DOHH2 (cell line): ENCODE data around the gene MTFMT.

Source experiments
- H3F3A ChIP-seq: fragments of 200-600 bp; sonication (generic), shearing (Covaris generic); 2 replicates; pipeline ENCODE4 v1.6.0; 2016; ENCODE audit warnings: antibody characterized with exemption, mild to moderate bottlenecking; ENCODE audit not compliant: control insufficient read depth, insufficient read depth
- H3K27ac ChIP-seq: fragments of 200-600 bp; sonication (generic); 2 replicates; pipeline ENCODE4 v1.5.1; 2014; ENCODE audit warnings: low read depth, mild to moderate bottlenecking, low read length, moderate library complexity
- H3K27me3 ChIP-seq: fragments of 200-600 bp; sonication (generic); 2 replicates; pipeline ENCODE4 v1.6.1; 2014; ENCODE audit warnings: mild to moderate bottlenecking, low read length, mixed read lengths; ENCODE audit not compliant: control insufficient read depth
- H3K36me3 ChIP-seq: fragments of 200-600 bp; sonication (generic); 2 replicates; pipeline ENCODE4 v1.6.1; 2014; ENCODE audit warnings: mild to moderate bottlenecking, low read length, moderate library complexity, mixed read lengths; ENCODE audit not compliant: control insufficient read depth
- H3K4me1 ChIP-seq: fragments of 200-600 bp; sonication (generic); 2 replicates; pipeline ENCODE4 v1.6.1; 2014; ENCODE audit warnings: mild to moderate bottlenecking, low read length, mixed read lengths; ENCODE audit not compliant: control insufficient read depth
- H3K4me2 ChIP-seq: fragments of 200-600 bp; sonication (generic); 2 replicates; pipeline ENCODE4 v1.6.0; 2014; ENCODE audit warnings: mild to moderate bottlenecking, low read length, moderate library complexity
- H3K4me3 ChIP-seq: fragments of 200-600 bp; sonication (generic); 2 replicates; pipeline ENCODE4 v1.5.1; 2014; ENCODE audit warnings: mild to moderate bottlenecking, low read length, mixed read lengths
- H3K79me2 ChIP-seq: fragments of 200-600 bp; sonication (generic); 2 replicates; pipeline ENCODE4 v1.6.1; 2014; ENCODE audit warnings: mild to moderate bottlenecking, low read length, mixed read lengths; ENCODE audit not compliant: control insufficient read depth
- H3K9me2 ChIP-seq: fragments of 200-600 bp; sonication (generic); replicated peaks from 2 replicates; pipeline ENCODE4 v1.6.1; 2014; ENCODE audit warnings: mild to moderate bottlenecking, low read length, mixed read lengths; ENCODE audit not compliant: control insufficient read depth
- H3K9me3 ChIP-seq: fragments of 200-600 bp; sonication (generic); 2 replicates; pipeline ENCODE4 v1.6.1; 2014; ENCODE audit warnings: antibody characterized with exemption, low read length, mixed read lengths; ENCODE audit not compliant: control insufficient read depth, insufficient read depth
- H4K20me1 ChIP-seq: fragments of 200-600 bp; sonication (generic); 2 replicates; pipeline ENCODE4 v1.6.0; 2014; ENCODE audit warnings: low read depth, mild to moderate bottlenecking, antibody characterized with exemption, low read length, moderate library complexity; ENCODE audit not compliant: control insufficient read depth, insufficient read depth
- EZH2phosphoT487 ChIP-seq: fragments of 200-600 bp; sonication (generic); IDR thresholded peaks from 2 replicates; pipeline ENCODE4 v1.6.1; 2017; ENCODE audit warnings: borderline replicate concordance, mild to moderate bottlenecking, antibody characterized with exemption, low read length, moderate library complexity, mixed read lengths
- TF ChIP-seq, protein P1 (sequence below): fragments of 200-600 bp; sonication (generic); IDR thresholded peaks from one replicate; pipeline ENCODE4 v1.5.1; 2014; ENCODE audit warnings: antibody characterized with exemption, mild to moderate bottlenecking, low read depth, low read length; ENCODE audit not compliant: poor library complexity, severe bottlenecking

Gene MTFMT

DNA sequence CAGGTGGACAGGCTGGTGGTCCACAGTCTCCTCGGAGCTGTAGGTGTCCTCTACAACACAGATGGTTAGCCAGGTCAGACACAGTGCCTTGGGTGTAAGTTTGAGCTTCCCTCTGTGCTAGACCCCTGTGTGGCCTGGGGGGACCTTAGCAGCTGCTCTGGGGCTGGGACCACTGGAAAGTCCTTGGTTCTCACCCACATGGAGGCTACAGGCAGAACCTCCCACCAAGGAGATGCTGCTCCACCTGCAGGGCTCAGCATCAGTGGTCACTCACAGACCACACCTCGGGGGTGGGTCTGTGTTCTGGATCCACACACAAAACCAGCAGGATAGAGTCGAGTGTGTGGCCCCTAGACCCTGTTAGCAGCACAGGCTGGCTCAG, 29.9 kb upstream of the MTFMT start:
- no peak overlapping the region for H3K27ac ChIP-seq
- no peak for TF ChIP-seq EZH2phosphoT487
- TF ChIP-seq, protein P1, sequence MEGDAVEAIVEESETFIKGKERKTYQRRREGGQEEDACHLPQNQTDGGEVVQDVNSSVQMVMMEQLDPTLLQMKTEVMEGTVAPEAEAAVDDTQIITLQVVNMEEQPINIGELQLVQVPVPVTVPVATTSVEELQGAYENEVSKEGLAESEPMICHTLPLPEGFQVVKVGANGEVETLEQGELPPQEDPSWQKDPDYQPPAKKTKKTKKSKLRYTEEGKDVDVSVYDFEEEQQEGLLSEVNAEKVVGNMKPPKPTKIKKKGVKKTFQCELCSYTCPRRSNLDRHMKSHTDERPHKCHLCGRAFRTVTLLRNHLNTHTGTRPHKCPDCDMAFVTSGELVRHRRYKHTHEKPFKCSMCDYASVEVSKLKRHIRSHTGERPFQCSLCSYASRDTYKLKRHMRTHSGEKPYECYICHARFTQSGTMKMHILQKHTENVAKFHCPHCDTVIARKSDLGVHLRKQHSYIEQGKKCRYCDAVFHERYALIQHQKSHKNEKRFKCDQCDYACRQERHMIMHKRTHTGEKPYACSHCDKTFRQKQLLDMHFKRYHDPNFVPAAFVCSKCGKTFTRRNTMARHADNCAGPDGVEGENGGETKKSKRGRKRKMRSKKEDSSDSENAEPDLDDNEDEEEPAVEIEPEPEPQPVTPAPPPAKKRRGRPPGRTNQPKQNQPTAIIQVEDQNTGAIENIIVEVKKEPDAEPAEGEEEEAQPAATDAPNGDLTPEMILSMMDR = no peak

DNA sequence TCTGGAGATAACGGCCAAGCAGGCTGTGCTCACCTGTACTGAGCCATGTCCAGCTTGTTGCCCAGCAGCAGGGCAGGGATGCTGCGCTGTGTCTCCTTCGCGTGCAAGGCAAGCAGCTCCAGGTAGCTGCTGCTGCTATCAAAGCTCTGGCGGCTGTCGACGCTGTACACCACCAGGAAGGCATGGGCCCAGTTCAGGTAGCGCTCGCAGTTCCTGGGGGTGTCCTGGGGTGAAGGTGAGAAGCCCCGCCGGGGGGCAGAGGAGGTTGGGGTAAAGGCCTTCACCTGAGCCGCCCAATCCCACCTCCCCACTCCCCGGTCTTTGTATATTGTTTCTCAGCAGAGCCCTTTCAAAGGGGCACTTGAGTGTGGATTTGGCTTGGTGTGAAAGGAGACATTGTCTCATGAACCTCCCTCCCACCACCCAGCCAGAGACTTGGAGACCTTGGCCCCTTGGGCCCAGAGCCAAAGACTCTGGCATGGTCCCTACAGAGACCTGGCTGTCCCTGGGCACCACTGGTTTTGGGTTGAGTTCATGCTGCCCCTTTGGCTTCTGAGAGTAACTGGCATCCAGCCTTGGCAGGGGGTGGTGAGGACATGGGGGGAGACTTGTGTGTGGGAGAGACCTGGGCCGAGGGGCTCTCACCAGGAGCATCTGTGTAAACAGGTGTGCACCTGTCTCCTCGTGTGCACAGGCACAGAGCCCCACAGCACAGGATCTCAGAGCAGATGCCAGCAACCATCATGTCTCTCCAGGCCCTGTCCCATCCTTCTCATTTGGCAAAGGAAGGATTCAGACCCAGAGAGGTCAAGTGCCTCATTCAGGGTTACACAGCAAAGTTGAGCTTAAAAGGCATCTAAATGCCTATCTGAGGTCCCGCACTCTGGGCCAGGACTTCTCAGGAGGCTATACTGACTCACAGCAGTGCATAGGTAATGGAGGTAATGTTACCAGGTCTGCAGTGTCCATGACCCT, 29.2 kb upstream of the MTFMT start:
- no peaks in the 10 kb centered on the region for H3F3A ChIP-seq
- H4K20me1 ChIP-seq = no peaks in the 10 kb centered on the region
- peaks cover 3% of the 10 kb centered on the region; the same call in 1 of the 2 replicates for H3K27me3 ChIP-seq
- no peaks in the 10 kb centered on the region for H3K9me2 ChIP-seq
- TF ChIP-seq, protein P1 = no peak
- no peak for TF ChIP-seq EZH2phosphoT487
- H3K4me3 ChIP-seq = no peak overlapping the region
- no peaks in the 10 kb centered on the region for H3K36me3 ChIP-seq
- no peaks in the 10 kb centered on the region for H3K9me3 ChIP-seq
- no peaks in the 10 kb centered on the region for H3K79me2 ChIP-seq
- H3K4me1 ChIP-seq = no peaks in the 10 kb centered on the region
- H3K27ac ChIP-seq = no peak overlapping the region
- H3K4me2 ChIP-seq = no peak overlapping the region

More for the DNA sequence above, 29.9 kb upstream of the MTFMT start:
- no peaks in the 10 kb centered on the region for H4K20me1 ChIP-seq
- H3K4me1 ChIP-seq = no peaks in the 10 kb centered on the region
- no peaks in the 10 kb centered on the region for H3K9me3 ChIP-seq
- no peaks in the 10 kb centered on the region for H3K79me2 ChIP-seq
- no peaks in the 10 kb centered on the region for H3K36me3 ChIP-seq
- no peak overlapping the region for H3K4me3 ChIP-seq
- H3K4me2 ChIP-seq = no peak overlapping the region
- peaks cover 3% of the 10 kb centered on the region; the same call in 1 of the 2 replicates for H3K27me3 ChIP-seq
- no peaks in the 10 kb centered on the region for H3K9me2 ChIP-seq
- no peaks in the 10 kb centered on the region for H3F3A ChIP-seq

DNA sequence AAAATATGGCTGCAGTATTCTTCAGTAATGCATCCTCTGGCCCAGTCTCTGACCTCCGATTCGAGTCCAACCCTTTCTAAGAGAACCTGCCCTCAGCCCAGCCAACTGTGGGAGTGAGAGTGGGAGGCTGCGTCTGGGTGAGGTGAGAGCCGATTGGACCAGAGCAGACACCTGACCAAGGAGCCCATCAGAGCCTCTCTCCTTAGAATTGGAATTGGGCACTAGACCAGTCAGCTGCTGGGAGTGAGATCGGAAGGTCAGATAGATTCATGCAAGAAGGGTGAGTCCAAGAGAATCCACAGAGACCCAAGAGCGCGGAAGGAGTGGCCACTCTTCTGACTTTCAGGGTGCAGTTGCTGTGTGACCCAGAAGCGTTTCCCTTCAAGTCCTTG, 28.1 kb upstream of the MTFMT start:
- Histone ChIP-seq H3K9me3 (no peaks in the 10 kb centered on the region), H3K4me2 (no peak overlapping the region)

More for the DNA sequence above, 28.1 kb upstream of the MTFMT start:
- Histone ChIP-seq H4K20me1 (no peaks in the 10 kb centered on the region), H3F3A (no peaks in the 10 kb centered on the region), H3K4me3 (no peak overlapping the region), H3K79me2 (no peaks in the 10 kb centered on the region), H3K4me1 (no peaks in the 10 kb centered on the region), H3K36me3 (no peaks in the 10 kb centered on the region), H3K27me3 (no peaks in the 10 kb centered on the region; the same call in 1 of the 2 replicates), H3K9me2 (no peaks in the 10 kb centered on the region), H3K27ac (no peak overlapping the region)
- TF ChIP-seq, protein P1 = no peak
- no peak for TF ChIP-seq EZH2phosphoT487
